Measurements from ENCODE around the gene EHBP1. TPM values are rescaled to one million over a fixed set of nuclear protein-coding genes. Genes with fewer than 3 reads are reported as not detected.

EHBP1 gene
- total RNA-seq, 1 donor from 2014 or later: 45.8 TPM

DNA sequence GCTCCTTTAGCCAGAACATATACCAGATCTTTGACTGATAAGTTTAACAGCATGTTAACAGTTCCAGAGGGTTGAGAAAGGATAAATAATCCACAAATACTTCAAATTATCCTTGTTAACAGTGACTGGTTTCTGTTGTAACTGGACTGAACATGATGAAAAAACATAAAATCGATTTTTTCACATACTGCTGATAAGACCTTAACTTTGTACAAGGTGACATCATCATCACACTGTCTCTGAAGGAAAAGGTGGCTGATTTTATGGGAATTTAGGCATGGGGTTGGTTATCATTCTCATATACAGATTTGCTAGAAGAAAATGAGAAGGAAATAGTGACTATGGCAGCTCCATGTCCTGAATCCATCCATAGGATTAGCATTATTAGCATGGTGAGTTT is 381.2 kb downstream of the EHBP1 start:
- TF ChIP-seq, protein P1, sequence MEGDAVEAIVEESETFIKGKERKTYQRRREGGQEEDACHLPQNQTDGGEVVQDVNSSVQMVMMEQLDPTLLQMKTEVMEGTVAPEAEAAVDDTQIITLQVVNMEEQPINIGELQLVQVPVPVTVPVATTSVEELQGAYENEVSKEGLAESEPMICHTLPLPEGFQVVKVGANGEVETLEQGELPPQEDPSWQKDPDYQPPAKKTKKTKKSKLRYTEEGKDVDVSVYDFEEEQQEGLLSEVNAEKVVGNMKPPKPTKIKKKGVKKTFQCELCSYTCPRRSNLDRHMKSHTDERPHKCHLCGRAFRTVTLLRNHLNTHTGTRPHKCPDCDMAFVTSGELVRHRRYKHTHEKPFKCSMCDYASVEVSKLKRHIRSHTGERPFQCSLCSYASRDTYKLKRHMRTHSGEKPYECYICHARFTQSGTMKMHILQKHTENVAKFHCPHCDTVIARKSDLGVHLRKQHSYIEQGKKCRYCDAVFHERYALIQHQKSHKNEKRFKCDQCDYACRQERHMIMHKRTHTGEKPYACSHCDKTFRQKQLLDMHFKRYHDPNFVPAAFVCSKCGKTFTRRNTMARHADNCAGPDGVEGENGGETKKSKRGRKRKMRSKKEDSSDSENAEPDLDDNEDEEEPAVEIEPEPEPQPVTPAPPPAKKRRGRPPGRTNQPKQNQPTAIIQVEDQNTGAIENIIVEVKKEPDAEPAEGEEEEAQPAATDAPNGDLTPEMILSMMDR (IDR thresholded peaks at IDR 0.05): no peak

DNA sequence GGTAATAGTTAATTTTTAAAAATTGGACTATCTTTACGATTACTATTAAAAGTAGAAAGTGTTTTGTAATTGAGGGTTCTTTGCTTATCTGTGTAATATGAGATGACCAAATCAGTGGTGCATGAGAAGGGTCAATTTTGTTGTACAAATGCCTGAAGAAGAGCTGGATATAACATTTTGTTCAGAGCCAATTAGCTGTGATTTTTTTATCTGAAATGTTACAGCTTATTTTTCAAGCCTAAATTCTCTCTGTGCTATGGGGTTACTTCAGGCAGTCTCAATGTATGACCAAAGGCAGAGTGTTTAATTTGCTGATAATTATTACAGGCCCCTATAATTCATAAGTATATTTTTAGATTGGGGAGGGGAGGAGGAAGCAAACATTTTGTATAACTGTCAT is 386.9 kb downstream of the EHBP1 start:
- Histone ChIP-seq H3K4me1 (no peaks in the 10 kb centered on the region), H3K36me3 (no peaks in the 10 kb centered on the region), H3K9me3 (no peaks in the 10 kb centered on the region), H3K4me3 (no peak overlapping the region), H3K27ac (no peak overlapping the region), H3K27me3 (ENCODE audit: low read depth) (no peaks in the 10 kb centered on the region)
- no peak for DNase-seq
- ATAC-seq: no peak
- intact Hi-C loops (cut with DNase I): no loop called here
- TF ChIP-seq, protein P1 (IDR thresholded peaks at IDR 0.05): no peak

More for the DNA sequence above, 381.2 kb downstream of the EHBP1 start:
- Histone ChIP-seq H3K9me3 (no peaks in the 10 kb centered on the region), H3K27me3 (ENCODE audit: low read depth) (no peaks in the 10 kb centered on the region), H3K36me3 (no peaks in the 10 kb centered on the region), H3K27ac (no peak overlapping the region), H3K4me1 (no peaks in the 10 kb centered on the region), H3K4me3 (no peak overlapping the region)
- ATAC-seq (no peak), DNase-seq (no peak)
- intact Hi-C loops (cut with DNase I): no loop called here

DNA sequence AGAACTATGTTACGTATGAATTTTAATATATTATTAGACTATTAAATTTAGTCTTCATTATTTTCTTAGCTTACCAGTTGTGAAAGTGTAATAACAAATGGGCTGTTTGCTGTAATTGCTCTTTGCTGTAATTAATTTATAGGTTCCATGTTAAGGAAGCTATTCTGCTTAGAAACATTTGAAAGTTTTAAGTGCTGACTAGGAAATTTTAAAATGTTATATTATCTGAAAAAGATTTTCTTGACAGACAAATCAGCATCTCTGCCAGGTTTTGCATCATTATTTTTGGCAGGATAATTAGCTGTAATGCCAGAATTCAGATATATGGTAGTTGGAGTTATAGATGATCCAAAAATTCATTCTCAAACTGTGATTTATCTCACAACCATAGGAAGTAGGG is 387.3 kb downstream of the EHBP1 start:
- DNase-seq (no peak), ATAC-seq (no peak)
- Histone ChIP-seq H3K27ac (no peak overlapping the region), H3K27me3 (ENCODE audit: low read depth) (no peaks in the 10 kb centered on the region), H3K4me3 (no peak overlapping the region), H3K4me1 (no peaks in the 10 kb centered on the region), H3K36me3 (no peaks in the 10 kb centered on the region), H3K9me3 (no peaks in the 10 kb centered on the region)
- TF ChIP-seq, protein P1 (IDR thresholded peaks at IDR 0.05): no peak
- intact Hi-C loops (cut with DNase I): no loop called here

DNA sequence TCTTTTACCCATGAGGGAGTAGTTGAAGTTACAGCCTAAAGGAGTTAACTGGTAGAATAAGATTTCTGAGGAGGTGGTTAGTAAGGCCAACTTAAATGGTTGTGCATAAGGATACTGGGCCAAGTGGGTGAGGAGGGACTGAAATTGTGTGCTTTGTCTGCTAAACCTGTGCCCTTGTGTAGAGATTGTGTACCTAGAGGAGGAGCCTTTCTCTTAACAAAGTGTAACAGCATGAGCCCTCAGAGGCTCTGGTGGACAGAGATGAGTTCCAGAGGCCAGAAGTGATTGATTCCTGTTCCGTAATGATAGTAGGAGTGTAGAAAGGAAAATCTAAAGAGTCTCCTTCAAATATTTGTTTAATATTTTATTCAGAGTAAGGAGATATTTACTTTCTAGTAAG is 388.0 kb downstream of the EHBP1 start:
- ATAC-seq: no peak
- Histone ChIP-seq H3K27me3 (ENCODE audit: low read depth) (no peaks in the 10 kb centered on the region), H3K4me1 (no peaks in the 10 kb centered on the region), H3K36me3 (no peaks in the 10 kb centered on the region), H3K27ac (no peak overlapping the region), H3K9me3 (no peaks in the 10 kb centered on the region), H3K4me3 (no peak overlapping the region)
- TF ChIP-seq, protein P1 (IDR thresholded peaks at IDR 0.05): no peak
- DNase-seq: no peak
- intact Hi-C loops (cut with DNase I): no loop called here

Other genes starting within 250 kb of the EHBP1 start
- 1.8 TPM for gene TMEM17, start 199.5 kb upstream of the EHBP1 start, total RNA-seq

All from lower lobe of right lung (tissue), 2 donors.